GM12864 (cell line): ENCODE results near the gene KIF16B.

Source experiments
- DNase-seq: peaks from one replicate; pipeline ENCODE4 v3.0.0-alpha.2; 2011; ENCODE audit warnings: low read depth
- H3K4me3 ChIP-seq: 2 replicates; pipeline ENCODE4 v1.5.1; 2011; ENCODE audit warnings: mild to moderate bottlenecking, low read depth, low read length, control low read depth
- TF ChIP-seq, protein P1 (sequence below): IDR thresholded peaks from 2 replicates; pipeline ENCODE4 v1.5.1; 2011; ENCODE audit warnings: low read depth, mild to moderate bottlenecking, moderate library complexity, low read length, control low read depth, inconsistent platforms; ENCODE audit errors: missing control alignments

The KIF16B gene

DNA sequence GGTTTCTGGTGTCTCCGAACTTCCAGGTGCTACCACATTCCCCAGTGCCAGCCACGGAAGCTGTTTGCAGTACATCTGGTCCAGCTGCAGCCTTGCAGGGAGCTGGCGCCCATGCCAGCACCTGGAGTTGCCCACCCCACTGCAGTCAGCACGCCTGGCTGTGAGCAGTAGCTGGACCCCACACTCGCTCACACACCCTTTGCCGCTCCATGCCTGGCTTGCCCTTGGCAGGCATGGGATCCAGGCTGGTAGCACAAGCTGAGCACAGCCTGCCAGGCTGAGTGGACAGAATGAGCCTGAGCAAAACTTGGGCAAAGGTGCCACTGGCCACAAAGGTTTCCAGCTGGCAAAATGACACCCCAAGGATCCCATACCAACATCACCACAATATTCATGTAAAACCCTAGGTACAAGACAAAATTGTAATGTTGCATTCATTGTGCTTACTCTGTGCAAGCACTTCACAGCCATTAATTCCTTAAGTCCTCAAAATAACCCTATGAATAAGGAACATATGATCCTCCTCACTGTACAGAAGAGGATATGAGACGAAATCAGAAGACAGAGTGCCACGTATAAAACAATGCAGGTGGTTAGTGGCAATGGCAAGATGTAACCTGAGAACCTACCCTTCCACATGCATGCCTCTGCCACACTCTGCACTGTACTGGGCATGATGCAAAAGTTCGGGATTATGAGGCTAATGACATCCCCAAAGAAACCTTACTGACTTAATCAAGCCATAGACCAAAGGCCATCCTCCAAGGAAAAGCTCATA lies 18.3 kb downstream of the KIF16B start:
- TF ChIP-seq, protein P1, sequence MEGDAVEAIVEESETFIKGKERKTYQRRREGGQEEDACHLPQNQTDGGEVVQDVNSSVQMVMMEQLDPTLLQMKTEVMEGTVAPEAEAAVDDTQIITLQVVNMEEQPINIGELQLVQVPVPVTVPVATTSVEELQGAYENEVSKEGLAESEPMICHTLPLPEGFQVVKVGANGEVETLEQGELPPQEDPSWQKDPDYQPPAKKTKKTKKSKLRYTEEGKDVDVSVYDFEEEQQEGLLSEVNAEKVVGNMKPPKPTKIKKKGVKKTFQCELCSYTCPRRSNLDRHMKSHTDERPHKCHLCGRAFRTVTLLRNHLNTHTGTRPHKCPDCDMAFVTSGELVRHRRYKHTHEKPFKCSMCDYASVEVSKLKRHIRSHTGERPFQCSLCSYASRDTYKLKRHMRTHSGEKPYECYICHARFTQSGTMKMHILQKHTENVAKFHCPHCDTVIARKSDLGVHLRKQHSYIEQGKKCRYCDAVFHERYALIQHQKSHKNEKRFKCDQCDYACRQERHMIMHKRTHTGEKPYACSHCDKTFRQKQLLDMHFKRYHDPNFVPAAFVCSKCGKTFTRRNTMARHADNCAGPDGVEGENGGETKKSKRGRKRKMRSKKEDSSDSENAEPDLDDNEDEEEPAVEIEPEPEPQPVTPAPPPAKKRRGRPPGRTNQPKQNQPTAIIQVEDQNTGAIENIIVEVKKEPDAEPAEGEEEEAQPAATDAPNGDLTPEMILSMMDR = no peak
- H3K4me3 ChIP-seq = no peak overlapping the region
- no peak for DNase-seq

DNA sequence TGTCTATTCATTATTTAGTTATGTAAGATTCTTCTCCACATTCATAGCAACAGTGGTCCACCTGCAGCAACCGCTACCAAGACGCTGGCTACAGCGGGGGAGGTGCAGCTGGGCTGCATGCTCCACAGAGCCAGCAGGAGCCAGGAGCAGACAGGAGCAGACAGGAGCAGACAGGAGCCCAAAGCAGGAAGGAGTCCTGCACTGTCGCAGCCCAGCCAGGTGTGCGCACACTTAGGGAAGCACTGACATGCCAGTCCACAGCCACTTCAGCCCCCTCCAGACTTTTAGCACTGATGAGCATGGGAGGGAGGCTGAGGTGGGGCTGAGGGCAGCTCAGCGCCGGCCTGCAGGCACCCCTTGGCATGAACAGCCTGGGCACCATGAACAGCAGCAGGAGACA lies 19.6 kb downstream of the KIF16B start:
- no peak for DNase-seq
- H3K4me3 ChIP-seq = no peak overlapping the region

DNA sequence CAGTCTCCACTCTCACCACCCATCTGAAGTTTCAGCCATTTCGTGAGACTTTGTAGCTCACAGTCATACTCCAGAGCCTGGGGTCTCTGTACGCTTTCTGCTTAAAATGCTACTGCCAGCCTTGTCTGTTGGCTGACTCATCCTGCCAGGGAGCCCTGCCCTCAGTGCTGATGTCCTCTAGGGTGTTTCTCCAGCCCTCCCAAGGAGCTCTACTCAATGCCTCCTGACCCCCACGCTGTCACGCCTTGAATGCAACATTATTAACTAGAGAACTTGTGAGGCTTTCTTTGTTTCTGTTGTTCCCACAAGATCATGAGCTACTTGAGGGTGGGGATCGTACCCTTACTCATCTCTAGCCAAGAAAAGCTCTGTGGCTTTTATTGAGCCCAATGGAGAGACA lies 20.1 kb downstream of the KIF16B start:
- TF ChIP-seq, protein P1 = no peak
- no peak for DNase-seq
- H3K4me3 ChIP-seq = no peak overlapping the region

More for the DNA sequence above, 19.6 kb downstream of the KIF16B start:
- TF ChIP-seq, protein P1 = no peak

DNA sequence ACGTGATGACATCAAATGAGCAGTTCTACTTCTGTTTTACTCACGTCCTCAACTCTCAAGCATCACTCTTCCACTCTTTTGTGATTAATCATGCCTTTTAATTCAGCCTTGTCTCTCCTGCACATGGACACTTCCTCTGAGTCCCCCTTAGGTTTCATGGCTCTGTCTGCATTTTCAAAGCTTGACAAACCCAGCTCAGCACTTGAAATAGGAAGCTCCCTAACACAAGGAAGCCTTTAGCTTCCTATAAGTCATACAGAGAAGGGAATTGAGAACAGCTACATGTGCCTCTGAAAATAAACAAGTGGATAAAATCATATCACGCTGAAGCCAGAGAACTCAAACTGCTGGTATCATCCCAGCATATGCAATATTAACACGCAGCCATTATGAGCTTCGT lies 21.2 kb downstream of the KIF16B start:
- DNase-seq = no peak
- TF ChIP-seq, protein P1 = no peak
- no peak overlapping the region for H3K4me3 ChIP-seq

DNA sequence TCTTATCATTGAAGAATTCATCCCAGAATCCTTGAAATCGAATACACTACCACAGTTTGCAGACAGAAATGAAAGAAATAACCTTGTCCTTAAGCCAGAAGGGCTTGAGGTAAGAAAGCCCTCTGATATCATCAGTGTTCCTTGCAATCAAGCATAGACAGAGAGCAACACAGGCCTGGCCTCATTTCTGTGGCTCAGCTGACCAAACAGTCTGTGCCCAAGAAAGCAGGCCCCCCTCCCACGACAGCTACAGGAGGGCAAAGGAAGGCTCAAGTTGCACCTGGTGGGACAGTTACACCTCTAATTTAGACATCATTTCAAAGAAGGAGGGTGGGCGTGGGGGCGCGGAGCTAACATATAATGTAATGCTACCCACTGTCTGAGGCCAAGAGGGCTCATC lies 21.6 kb downstream of the KIF16B start:
- no peak overlapping the region for H3K4me3 ChIP-seq
- no peak for DNase-seq
- TF ChIP-seq, protein P1 = no peak

DNA sequence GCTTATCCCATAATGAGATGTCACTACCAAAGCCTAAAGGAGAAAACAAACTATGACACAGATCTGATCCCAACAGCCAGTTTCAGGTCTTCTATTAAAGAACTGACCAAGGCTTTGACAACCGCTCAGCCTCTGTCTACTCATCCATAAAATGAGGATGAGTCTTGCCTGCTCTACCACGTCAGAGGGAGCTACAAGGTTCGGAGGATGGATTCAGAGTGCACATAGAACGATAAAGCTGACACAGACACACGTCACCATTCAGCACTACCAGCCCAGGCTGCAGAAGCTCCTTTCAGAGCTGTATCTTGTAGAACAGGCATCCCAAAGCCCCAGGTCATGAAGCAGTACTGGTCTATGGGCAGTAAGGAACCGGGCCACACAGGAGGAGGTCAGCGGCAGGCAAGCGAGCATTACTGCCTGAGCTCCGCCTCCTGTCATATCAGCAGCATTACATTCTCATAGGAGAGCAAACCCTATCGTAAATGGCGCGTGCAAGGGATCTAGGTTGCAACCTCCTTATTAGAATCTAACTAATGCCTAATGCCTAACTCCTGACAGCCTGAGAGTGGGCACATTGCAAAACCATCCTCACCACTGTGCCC lies 25.1 kb downstream of the KIF16B start:
- DNase-seq = no peak
- no peak overlapping the region for H3K4me3 ChIP-seq
- TF ChIP-seq, protein P1 = no peak
